ENCODE results near the gene NOS1.

- TF ChIP-seq TCF4 (CRISPR knock-in tag; IDR thresholded peaks at IDR 0.05; ENCODE audit: borderline replicate concordance) = no peak
- no peak for TF ChIP-seq PATZ1 (CRISPR knock-in tag; IDR thresholded peaks at IDR 0.05; ENCODE audit: borderline replicate concordance)
- TF ChIP-seq RARB (CRISPR knock-in tag; IDR thresholded peaks at IDR 0.05) = no peak
Measured at GRCh38 chr12:117193903-117194302, 167.5 kb downstream of the NOS1 start.

Measured in SK-N-SH treated with all-trans-retinoic acid at 6 μM for 48 hours (cell line).